HT-29 (cell line): ENCODE results near the gene WFDC9. TPM values are rescaled to one million over a fixed set of nuclear protein-coding genes. Genes with fewer than 3 reads are reported as not detected.
"Not testable (repeated sequence)": the region's sequence is repeated elsewhere in the genome, so short reads cannot be mapped to it uniquely, and the experiment has no call there.

Source experiments
- DNase-seq: peaks from one replicate; pipeline ENCODE4 v3.0.0-alpha.2; 2015; ENCODE audit warnings: low spot score
- small RNA-seq: library from RNA; depleted of rRNA; stranded (forward); fragments of <200 nt; gene quantifications from one replicate; pipeline ENCODE3, GENCODE V24; 2014
- total RNA-seq: library from RNA; depleted of rRNA; stranded (reverse); fragments of >200 nt; shearing (Covaris generic); gene quantifications from 2 replicates; pipeline ENCODE4 v1.2.3, GENCODE V29; 2014; rRNA removed

Gene WFDC9
- total RNA-seq, 1 experiment from 2014 or later, result not detected

GRCh38 chr20:45592574-45593189 lies 38.4 kb downstream of the WFDC9 start:
- DNase-seq, result peak; percentile 95

DNA sequence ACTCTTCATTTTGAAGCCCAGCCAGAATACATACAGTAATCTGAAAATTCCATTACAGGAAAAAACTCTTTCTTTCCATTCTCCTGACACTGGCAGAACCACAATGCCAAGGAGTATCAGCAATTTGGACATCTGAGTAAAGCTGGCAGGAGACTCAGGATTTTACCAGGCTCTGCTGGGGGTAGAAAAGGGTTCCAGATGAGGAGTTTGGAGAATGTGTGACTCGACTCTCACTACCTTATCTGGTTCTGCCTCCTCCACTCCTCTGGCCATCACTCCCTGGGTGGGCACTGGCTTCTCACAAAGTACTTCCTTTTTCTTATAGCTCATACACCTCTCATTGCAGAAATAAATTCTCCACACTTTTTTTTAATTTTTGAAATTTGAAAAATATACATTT lies 41.4 kb downstream of the WFDC9 start:
- DNase-seq, result no peak

- no peak for DNase-seq
Observed at GRCh38 chr20:45588800-45589199, 42.3 kb downstream of the WFDC9 start.

GRCh38 chr20:45585986-45586385 lies 45.1 kb downstream of the WFDC9 start:
- not testable (repeated sequence) for DNase-seq

- not testable (repeated sequence) for DNase-seq
Observed at GRCh38 chr20:45584294-45584693, 46.8 kb downstream of the WFDC9 start.

- DNase-seq, result no peak
Observed at GRCh38 chr20:45583502-45583901, 47.6 kb downstream of the WFDC9 start.

GRCh38 chr20:45581702-45582101 lies 49.4 kb downstream of the WFDC9 start:
- DNase-seq, result no peak

DNA sequence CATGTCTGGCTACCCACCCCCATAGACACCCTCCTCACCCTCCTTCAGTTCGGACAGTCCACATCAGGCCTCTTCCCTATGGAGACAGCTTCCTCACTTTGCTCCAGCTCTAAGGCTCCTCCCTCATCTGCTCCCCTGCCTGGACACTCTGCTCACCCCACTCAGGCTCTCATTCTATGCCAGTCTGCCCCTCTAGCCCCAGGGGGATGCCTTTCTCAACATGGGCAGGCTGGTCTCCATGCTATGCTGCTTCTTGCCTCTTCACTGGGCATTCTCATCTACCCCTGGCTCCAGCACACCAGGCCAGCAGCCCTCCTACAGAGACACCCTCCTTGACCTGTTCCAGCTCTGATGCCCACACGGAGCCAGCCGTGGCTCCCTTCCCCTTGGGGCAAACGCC lies 51.9 kb downstream of the WFDC9 start, which contains the start of gene WFDC8:
Gene WFDC8, minus strand, starts transcription at position 101 of the 400 bp plus-strand sequence. Its CDS starts 37 bp downstream, at position 64.
- DNase-seq, result no peak

DNA sequence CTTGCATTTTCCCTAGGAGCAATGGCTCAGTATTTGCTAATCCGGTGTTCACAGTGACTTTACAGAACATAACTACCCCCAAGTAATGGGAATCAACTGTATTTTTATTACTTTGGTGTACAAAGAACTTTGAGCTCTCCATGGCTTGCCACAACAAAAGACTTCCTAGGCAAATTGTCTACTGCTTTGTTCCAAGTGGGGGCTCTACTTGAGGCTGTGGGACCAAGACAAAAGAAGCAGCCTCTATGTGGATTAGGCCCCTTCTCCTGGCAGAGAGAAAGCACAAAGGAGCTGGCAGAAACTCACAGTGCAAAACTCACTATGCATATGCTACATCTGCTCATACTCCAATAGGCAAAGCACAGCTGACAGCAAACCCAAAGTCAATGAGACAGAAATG lies 52.9 kb downstream of the WFDC9 start:
- no peak for DNase-seq

GRCh38 chr20:45576995-45577394 lies 54.1 kb downstream of the WFDC9 start:
- no peak for DNase-seq

DNA sequence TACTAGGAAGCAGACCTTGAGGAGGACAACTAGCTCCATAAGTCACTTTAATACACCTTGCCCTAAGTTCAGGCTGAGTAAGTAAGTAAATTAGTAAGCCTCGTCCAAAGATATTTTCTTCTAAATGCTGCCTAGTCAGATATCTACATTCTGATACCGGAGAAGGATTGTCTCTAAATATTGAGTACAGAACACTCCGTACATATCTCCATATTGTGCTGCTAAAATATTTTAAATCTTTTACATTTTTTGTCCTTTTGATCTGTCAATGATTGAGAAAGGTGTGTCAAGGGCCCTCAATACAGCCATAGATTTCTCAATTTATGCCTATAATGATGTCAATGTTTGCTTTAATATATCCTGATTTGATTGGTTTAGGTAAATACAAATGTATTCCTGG lies 55.2 kb downstream of the WFDC9 start:
- no peak for DNase-seq

GRCh38 chr20:45569650-45570049 lies 61.4 kb downstream of the WFDC9 start:
- not testable (repeated sequence) for DNase-seq

GRCh38 chr20:45564760-45565276 lies 66.3 kb downstream of the WFDC9 start:
- no peak for DNase-seq

Small RNA genes lying within 50 kb of the gene (small RNA-seq; reads per million reads assigned to genes)
- gene RNA5SP485, result 0.50 reads per million

Other genes with a start within 250 kb of the WFDC9 start
- gene DBNDD2, start 223.0 kb downstream of the WFDC9 start, total RNA-seq, result 66.6 and 84.8 TPM in 2 replicates
- 164 and 165 TPM in 2 replicates for gene PIGT, start 215.1 kb downstream of the WFDC9 start, total RNA-seq
- 17.7 and 21.9 TPM in 2 replicates for gene WFDC2, start 161.5 kb downstream of the WFDC9 start, total RNA-seq
- not detected in 2 replicates for gene SPINT3, start 115.7 kb downstream of the WFDC9 start, total RNA-seq
- gene WFDC6, start 91.8 kb downstream of the WFDC9 start, total RNA-seq, result not detected in 2 replicates
- gene EPPIN, start 83.9 kb downstream of the WFDC9 start, total RNA-seq, result not detected in 2 replicates
- not detected in 2 replicates for gene WFDC8, start 52.0 kb downstream of the WFDC9 start, total RNA-seq
- not detected in 2 replicates for gene WFDC10A, start 1.5 kb downstream of the WFDC9 start, total RNA-seq
- not detected in 2 replicates for gene WFDC11, start 39.0 kb upstream of the WFDC9 start, total RNA-seq
- not detected in 2 replicates for gene WFDC13, start 70.8 kb upstream of the WFDC9 start, total RNA-seq
- not detected in 2 replicates for gene WFDC10B, start 73.7 kb upstream of the WFDC9 start, total RNA-seq
- not detected in 2 replicates for gene SPINT4, start 91.1 kb upstream of the WFDC9 start, total RNA-seq
- gene WFDC3, start 160.6 kb upstream of the WFDC9 start, total RNA-seq, result not detected in 2 replicates
- 26.2 and 33.2 TPM in 2 replicates for gene DNTTIP1, start 160.7 kb upstream of the WFDC9 start, total RNA-seq
- 284 and 289 TPM in 2 replicates for gene UBE2C, start 181.4 kb upstream of the WFDC9 start, total RNA-seq
- gene TNNC2, start 196.0 kb upstream of the WFDC9 start, total RNA-seq, result 0.15 and 0.18 TPM in 2 replicates
- gene SNX21, start 202.5 kb upstream of the WFDC9 start, total RNA-seq, result 30.8 and 31.2 TPM in 2 replicates
- 93.1 and 95.4 TPM in 2 replicates for gene ACOT8, start 226.1 kb upstream of the WFDC9 start, total RNA-seq
- gene ZSWIM3, start 226.3 kb upstream of the WFDC9 start, total RNA-seq, result 2.3 and 2.9 TPM in 2 replicates
- gene ZSWIM1, start 249.9 kb upstream of the WFDC9 start, total RNA-seq, result 16.1 and 20.2 TPM in 2 replicates